Keratinocyte (primary cell): ENCODE data around the gene UBE2QL1.

Experiments used
- EZH2 ChIP-seq: IDR thresholded peaks from one replicate; pipeline ENCODE4 v1.6.1; 2012; ENCODE audit warnings: inconsistent platforms, mild to moderate bottlenecking, low read length, moderate library complexity
- TF ChIP-seq, protein P1 (sequence below), 3 experiments: IDR thresholded peaks in 1 of 3; conservative IDR thresholded peaks in 1 of 3; optimal IDR thresholded peaks in 1 of 3; 2 replicates in 2 of 3; 3 replicates in 1 of 3; pipeline versions ENCODE3 to v1.5.1; 2011; ENCODE audit warnings: low read length in 3 of 3, mild to moderate bottlenecking in 3 of 3, moderate library complexity in 2 of 3, control low read depth in 1 of 3, inconsistent platforms in 1 of 3; ENCODE audit not compliant: insufficient read depth in 2 of 3; ENCODE audit errors: extremely low read depth in 1 of 3

DNA sequence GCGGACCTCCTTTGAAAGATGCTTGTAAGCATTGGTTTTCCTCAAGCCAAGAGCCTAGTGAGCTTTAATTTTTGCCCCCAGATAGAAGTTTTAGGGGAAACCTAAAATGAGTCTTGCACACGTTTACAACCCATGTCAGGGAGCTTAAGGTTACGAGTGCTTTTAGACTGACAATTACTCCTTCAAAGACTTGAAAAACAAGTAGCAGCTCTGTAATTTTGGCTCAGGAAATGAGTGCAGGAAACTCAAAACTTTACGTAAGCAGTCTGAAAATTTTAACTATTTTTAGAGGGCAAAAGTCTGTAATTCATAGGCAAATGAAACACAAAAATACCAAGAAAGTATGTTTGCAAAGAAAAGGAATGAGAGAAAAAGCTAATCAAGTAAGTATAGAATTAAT is 36.8 kb downstream of the UBE2QL1 start:
- TF ChIP-seq, protein P1, sequence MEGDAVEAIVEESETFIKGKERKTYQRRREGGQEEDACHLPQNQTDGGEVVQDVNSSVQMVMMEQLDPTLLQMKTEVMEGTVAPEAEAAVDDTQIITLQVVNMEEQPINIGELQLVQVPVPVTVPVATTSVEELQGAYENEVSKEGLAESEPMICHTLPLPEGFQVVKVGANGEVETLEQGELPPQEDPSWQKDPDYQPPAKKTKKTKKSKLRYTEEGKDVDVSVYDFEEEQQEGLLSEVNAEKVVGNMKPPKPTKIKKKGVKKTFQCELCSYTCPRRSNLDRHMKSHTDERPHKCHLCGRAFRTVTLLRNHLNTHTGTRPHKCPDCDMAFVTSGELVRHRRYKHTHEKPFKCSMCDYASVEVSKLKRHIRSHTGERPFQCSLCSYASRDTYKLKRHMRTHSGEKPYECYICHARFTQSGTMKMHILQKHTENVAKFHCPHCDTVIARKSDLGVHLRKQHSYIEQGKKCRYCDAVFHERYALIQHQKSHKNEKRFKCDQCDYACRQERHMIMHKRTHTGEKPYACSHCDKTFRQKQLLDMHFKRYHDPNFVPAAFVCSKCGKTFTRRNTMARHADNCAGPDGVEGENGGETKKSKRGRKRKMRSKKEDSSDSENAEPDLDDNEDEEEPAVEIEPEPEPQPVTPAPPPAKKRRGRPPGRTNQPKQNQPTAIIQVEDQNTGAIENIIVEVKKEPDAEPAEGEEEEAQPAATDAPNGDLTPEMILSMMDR (optimal IDR thresholded peaks at IDR 0.05 in 1 of 3, IDR thresholded peaks at IDR 0.05 in 1 of 3, conservative IDR thresholded peaks at IDR 0.05 in 1 of 3; ENCODE audit: extremely low read depth in 1 of 3, insufficient read depth in 2 of 3, low read length in 3 of 3): no peak
- no peak for TF ChIP-seq EZH2
